ENCODE measurements around the gene OTOA. TPM values are rescaled to one million over a fixed set of nuclear protein-coding genes. Genes with fewer than 3 reads are reported as not detected.

The OTOA gene

Small RNAs within 50 kb of the gene (small RNA-seq; reads per million reads assigned to genes)
- gene RNU6-1005P (ENCODE audit: insufficient read depth) (not detected), gene RNU6-196P (ENCODE audit: insufficient read depth) (not detected)

All from mesendoderm (in vitro differentiated cells).